ENCODE measurements around the gene STEAP3.

- TF ChIP-seq CTCF (IDR thresholded peaks at IDR 0.05; ENCODE audit: insufficient read depth, low read depth, low read length) (no peak), EZH2 (IDR thresholded peaks at IDR 0.05; ENCODE audit: insufficient read depth, low read length) (no peak)
These were observed 642 bp upstream of the STEAP3 start for GRCh38 chr2:119222863-119223520.

All from astrocyte (in vitro differentiated cells and primary cell).